Heart left ventricle (tissue), 16 donors: ENCODE data around the gene ZBED1. TPM values are rescaled to one million over a fixed set of nuclear protein-coding genes. Genes with fewer than 3 reads are reported as not detected.
"Not testable (repeated sequence)": the region's sequence is repeated elsewhere in the genome, so short reads cannot be mapped to it uniquely, and the experiment has no call there.

Experiments
- ATAC-seq, 4 donors: fragments of 200-7000 bp; cut with Tn5 transposase; one replicate each; pipeline ENCODE4 v1.9.1; 2020 to 2022; ENCODE audit warnings: moderate library complexity in 4 of 4, mild to moderate bottlenecking in 3 of 4, moderate number of reproducible peaks in 1 of 4
- DNase-seq, 5 donors: peaks; one replicate each; pipeline ENCODE4 v3.0.0-alpha.2; 2020
- H3K27ac ChIP-seq, 12 donors: fragments of 200-600 bp; sonication (generic) in 4 of 12; one replicate each; pipeline versions ENCODE4 v1.5.0 to v1.8.0; 2016 to 2022; ENCODE audit warnings: mild to moderate bottlenecking in 2 of 12
- H3K27me3 ChIP-seq, 9 donors: fragments of 200-600 bp; sonication (generic) in 2 of 9; one replicate each; pipeline versions ENCODE4 v1.5.1 to v1.8.0; 2016 to 2022; ENCODE audit warnings: mild to moderate bottlenecking in 3 of 9
- H3K36me3 ChIP-seq, 9 donors: fragments of 200-600 bp; sonication (generic) in 2 of 9; one replicate each; pipeline versions ENCODE4 v1.5.0 to v1.8.0; 2018 to 2022; ENCODE audit warnings: mild to moderate bottlenecking in 2 of 9
- H3K4me1 ChIP-seq, 12 donors: fragments of 200-600 bp; sonication (generic) in 4 of 12; one replicate each; pipeline versions ENCODE4 v1.5.0 to v1.8.0; 2016 to 2022; ENCODE audit warnings: mild to moderate bottlenecking in 3 of 12
- H3K4me3 ChIP-seq, 12 donors: fragments of 200-600 bp; sonication (generic) in 4 of 12; one replicate each; pipeline versions ENCODE4 v1.5.0 to v1.8.0; 2017 to 2022; ENCODE audit warnings: mild to moderate bottlenecking in 9 of 12, moderate library complexity in 4 of 12
- H3K9me3 ChIP-seq, 12 donors: fragments of 200-600 bp; sonication (generic) in 4 of 12; one replicate each; pipeline versions ENCODE4 v1.5.0 to v1.8.0; 2016 to 2022; ENCODE audit warnings: mild to moderate bottlenecking in 1 of 12
- POLR2A ChIP-seq, 2 donors: fragments of 450-650 bp; IDR thresholded peaks; one replicate each; pipeline ENCODE4 v1.6.1; 2017; ENCODE audit warnings: antibody characterized with exemption in 2 of 2, mild to moderate bottlenecking in 2 of 2, moderate library complexity in 2 of 2
- WGBS, 4 donors: extraction: QIAGEN DNeasy Blood & Tissue Kit in 2 of 4; methylation state at CpG; one replicate each; pipeline versions ENCODE4 v1.1.5 to v1.1.7; 2013 to 2018; 5-methylcytosine and 5-hydroxymethylcytosine counted together
- intact Hi-C, 10 donors: fragments of 100-400 bp; cut with DNase I; formaldehyde crosslinking; loops; one replicate each; pipeline versions ENCODE4 v1.11.1 to v1.14.2; 2022
- polyA plus RNA-seq, 2 donors: library from polyadenylated mRNA; stranded (reverse); fragments of 200-250 nt; gene quantifications; one replicate each; pipeline ENCODE4 v1.2.3, GENCODE V29; 2013
- total RNA-seq, 9 donors: library from RNA; depleted of rRNA in 2 of 9; stranded (reverse); fragments of >200 nt in 2 of 9; fragmentation: NEBNext Ultra II Directional in 3 of 9; extraction: Animal tissue kit (Norgen Biotek cat#: 25700) in 3 of 9; gene quantifications; one replicate each; pipeline versions ENCODE4 v1.1.0 to v1.2.4, GENCODE V29; 2016 to 2023
- TF ChIP-seq, protein P1 (sequence below), 12 donors: fragments of 200-600 bp; sonication (generic) in 4 of 12; IDR thresholded peaks; one replicate each; pipeline versions ENCODE4 v1.5.0 to v1.8.0; 2018 to 2022; ENCODE audit warnings: antibody characterized with exemption in 12 of 12, mild to moderate bottlenecking in 5 of 12
- donor health status: ischemic (EF 13 %, LVEDD 7.1; RV severe dilation, severe dysfunction).
- donor health status: healthy with polysubstance abuse.
- donor health status: DM: no; HTN: yes; CAD: no.
- donor health status: DM: no; HTN: no; CAD: no.
- donor health status: ischemic (EF 25% LVEDD 6.9; RV normal size, moderate dysfunction).
- donor health status: ischemic (EF 25% LVEDD 5.7; RV mildly dilated, moderate dysfunction).
- donor health status: healthy.
- donor health status: DM: yes; HTN: yes; CAD: no.
- donor health status: ischemic (EF 35%, LVEDD 5.7; RV mildly dilated, moderate dysfunction).
- donor health status: nonischemic (EF 11% LVEDD 7.7; RV severe dilation, severe dysfunction).
- donor health status: DM: yes; HTN: yes; CAD: no.
- donor health status: PGD.
- donor health status: ischemic (EF 29% LVEDD 5.4; RV normal size, mild dysfunction).
- donor health status: nonischemic (EF 23%, LVEDD 6.1; RV moderate dilation, normal function).

The ZBED1 gene
- total and polyA plus RNA-seq, 11 donors = 25.9 to 87.1 (median 59.5) TPM

DNA sequence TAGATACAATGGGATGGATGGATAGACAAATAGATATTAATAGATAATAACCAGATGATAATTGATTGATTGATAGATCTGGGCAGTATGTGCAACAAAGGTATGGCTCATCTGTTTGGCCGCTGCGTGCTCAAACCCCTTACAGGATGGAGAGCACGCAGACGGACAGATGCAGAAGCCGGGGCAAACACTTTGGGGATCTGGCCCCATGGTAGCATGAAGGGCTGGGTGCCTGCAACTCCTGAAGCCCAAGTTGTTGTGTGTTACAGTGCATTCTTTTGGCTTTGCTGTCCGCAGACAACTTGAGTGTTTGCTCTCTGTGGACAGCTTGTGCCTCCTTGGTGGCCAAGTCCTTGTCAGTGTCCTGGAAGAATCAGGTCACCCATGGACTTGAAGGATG is 10.6 kb upstream of the ZBED1 start:
- H3K9me3 ChIP-seq = no peaks in the 10 kb centered on the region
- DNase-seq = no peak
- TF ChIP-seq POLR2A (IDR thresholded peaks at IDR 0.05) = no peak
- TF ChIP-seq, protein P1, sequence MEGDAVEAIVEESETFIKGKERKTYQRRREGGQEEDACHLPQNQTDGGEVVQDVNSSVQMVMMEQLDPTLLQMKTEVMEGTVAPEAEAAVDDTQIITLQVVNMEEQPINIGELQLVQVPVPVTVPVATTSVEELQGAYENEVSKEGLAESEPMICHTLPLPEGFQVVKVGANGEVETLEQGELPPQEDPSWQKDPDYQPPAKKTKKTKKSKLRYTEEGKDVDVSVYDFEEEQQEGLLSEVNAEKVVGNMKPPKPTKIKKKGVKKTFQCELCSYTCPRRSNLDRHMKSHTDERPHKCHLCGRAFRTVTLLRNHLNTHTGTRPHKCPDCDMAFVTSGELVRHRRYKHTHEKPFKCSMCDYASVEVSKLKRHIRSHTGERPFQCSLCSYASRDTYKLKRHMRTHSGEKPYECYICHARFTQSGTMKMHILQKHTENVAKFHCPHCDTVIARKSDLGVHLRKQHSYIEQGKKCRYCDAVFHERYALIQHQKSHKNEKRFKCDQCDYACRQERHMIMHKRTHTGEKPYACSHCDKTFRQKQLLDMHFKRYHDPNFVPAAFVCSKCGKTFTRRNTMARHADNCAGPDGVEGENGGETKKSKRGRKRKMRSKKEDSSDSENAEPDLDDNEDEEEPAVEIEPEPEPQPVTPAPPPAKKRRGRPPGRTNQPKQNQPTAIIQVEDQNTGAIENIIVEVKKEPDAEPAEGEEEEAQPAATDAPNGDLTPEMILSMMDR (IDR thresholded peaks at IDR 0.05) = no peak
- 92 to 98% (median 94%) methylated on average over 6 of the region's 6 CpGs for WGBS, 4 donors
- H3K27ac ChIP-seq = no peak overlapping the region
- peaks cover 0 to 7% (median 0%) of the 10 kb centered on the region in 9 donors for H3K27me3 ChIP-seq
- no peaks in the 10 kb centered on the region for H3K36me3 ChIP-seq
- intact Hi-C loops = no loop called here
- H3K4me1 ChIP-seq = no peaks in the 10 kb centered on the region
- no peak for ATAC-seq
- H3K4me3 ChIP-seq = no peak overlapping the region

DNA sequence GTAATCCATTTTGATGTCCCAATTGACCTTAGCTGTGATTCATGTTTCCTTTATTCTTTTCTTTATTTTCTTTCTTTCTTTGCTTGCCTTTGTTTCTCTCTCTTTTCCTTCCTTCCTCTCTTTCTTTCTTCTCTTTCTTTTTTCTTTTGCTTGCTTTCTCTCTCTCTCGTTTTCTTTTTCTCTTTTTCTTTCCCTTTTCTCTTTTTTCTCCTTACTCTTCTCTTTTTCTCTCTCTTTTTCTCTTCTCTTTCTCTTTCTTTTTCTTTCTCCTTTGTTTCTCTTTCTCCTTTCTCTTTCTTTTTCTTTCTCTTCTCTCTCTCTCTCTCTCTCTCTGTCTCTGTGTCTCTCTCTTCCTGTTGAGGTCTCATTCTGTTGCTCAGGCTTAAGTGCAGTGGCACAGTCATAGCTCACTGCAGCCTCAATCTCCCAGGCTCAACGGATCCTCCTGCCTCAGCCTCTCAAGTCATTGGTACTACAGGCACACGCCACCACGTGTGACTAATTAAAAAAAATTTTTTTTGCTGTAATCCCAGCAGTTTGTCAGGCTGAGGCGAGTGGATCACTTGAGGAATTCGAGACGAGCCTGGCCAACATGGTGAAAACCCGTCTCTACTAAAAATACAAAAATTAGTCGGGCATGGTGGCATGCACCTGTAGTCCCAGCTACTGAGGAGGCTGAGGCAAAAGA is 8.0 kb upstream of the ZBED1 start:
- no peak for ATAC-seq
- intact Hi-C loops = no loop called here
- TF ChIP-seq, protein P1 (IDR thresholded peaks at IDR 0.05) = no peak
- no peak for TF ChIP-seq POLR2A (IDR thresholded peaks at IDR 0.05)
- Histone ChIP-seq H3K36me3 (no peaks in the 10 kb centered on the region), H3K27me3 (no peaks in the 10 kb centered on the region), H3K9me3 (no peaks in the 10 kb centered on the region), H3K27ac (no peak overlapping the region), H3K4me3 (no peak overlapping the region), H3K4me1 (no peaks in the 10 kb centered on the region)
- 83 to 87% (median 86%) methylated on average over 9 of the region's 9 CpGs for WGBS, 4 donors
- no peak for DNase-seq

DNA sequence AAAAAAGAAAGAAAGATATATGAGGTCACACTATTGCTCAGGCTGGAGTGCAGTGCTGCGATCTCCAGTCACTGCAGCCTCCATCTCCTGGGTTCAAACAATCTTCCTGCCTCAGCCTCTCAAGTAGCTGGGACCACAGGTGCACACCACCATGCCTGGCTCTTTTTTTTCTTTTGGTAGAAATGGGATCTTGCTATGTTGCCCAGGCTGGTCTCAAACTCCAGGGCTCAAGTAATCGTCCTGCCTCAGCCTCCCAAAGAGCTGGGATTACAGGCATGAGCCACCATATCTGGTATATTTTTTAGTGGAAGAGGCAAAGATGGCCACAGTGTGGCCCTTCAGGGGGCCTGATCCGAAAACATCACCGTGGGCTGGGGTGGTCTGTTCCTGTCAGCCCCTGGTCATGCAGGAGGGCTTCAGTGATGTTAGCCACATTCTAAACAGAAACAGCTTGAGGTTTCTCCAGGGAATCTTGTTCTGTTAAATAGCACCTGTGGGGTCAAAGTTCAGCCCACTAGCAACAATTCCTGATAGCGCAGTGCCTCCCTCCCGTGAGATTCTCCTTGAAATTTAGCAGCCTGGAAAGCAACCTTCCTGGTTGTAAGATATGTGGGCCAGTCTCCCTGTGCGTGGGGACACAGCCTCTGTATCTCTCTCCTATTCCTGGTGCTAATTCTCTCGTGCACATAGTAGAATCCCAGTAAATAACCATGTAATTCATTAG is 7.3 kb upstream of the ZBED1 start:
- no peak for ATAC-seq

GRCh38 chrX:2507196-2507595 is 6.4 kb upstream of the ZBED1 start:
- no peak overlapping the region for H3K27ac ChIP-seq
- intact Hi-C loops = no loop called here
- no peak overlapping the region for H3K4me3 ChIP-seq
- no peak for TF ChIP-seq POLR2A (IDR thresholded peaks at IDR 0.05)
- TF ChIP-seq, protein P1 (IDR thresholded peaks at IDR 0.05) = no peak
- DNase-seq (no peak), ATAC-seq (no peak)
- WGBS, 4 donors = 87 to 95% (median 92%) methylated on average over 3 of the region's 3 CpGs
- H3K4me1 ChIP-seq = peaks cover 0 to 4% (median 0%) of the 10 kb centered on the region in 12 donors
- H3K36me3 ChIP-seq = no peaks in the 10 kb centered on the region
- H3K27me3 ChIP-seq = no peaks in the 10 kb centered on the region
- no peaks in the 10 kb centered on the region for H3K9me3 ChIP-seq

More for the DNA sequence above, 7.3 kb upstream of the ZBED1 start:
- Histone ChIP-seq H3K4me3 (no peak overlapping the region), H3K9me3 (no peaks in the 10 kb centered on the region), H3K27me3 (no peaks in the 10 kb centered on the region), H3K36me3 (no peaks in the 10 kb centered on the region), H3K4me1 (no peaks in the 10 kb centered on the region), H3K27ac (no peak overlapping the region)
- TF ChIP-seq POLR2A (IDR thresholded peaks at IDR 0.05) = no peak
- TF ChIP-seq, protein P1 (IDR thresholded peaks at IDR 0.05) = no peak
- DNase-seq = no peak
- intact Hi-C loops = no loop called here
- 57 to 69% (median 63%) methylated on average over 8 of the region's 8 CpGs for WGBS, 4 donors

DNA sequence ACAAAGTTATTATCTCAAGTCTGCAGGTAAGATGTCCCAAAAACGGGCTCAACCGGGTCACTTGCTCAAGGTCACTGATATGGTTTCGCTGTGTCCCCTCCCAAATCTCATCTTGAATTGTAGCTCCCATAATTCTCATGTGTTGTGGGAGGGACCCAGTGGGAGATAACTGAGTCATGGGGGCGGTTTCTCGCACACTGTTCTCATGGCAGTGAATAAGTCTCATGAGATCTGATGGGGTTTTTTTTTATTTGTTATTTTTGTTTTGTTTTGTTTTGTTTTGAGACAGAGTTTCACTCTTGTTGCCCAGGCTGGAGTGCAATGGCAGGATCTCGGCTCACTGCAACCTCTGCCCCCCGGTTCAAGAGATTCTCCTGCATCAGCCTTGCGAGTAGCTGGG is 4.6 kb upstream of the ZBED1 start:
- whole genome bisulfite sequencing, 4 donors = 85 to 89% (median 87%) methylated on average over 8 of the region's 8 CpGs

More for the DNA sequence above, 4.6 kb upstream of the ZBED1 start:
- H3K27me3 ChIP-seq, H3K9me3 ChIP-seq, DNase-seq, intact Hi-C loops, H3K4me1 ChIP-seq, H3K4me3 ChIP-seq, H3K36me3 ChIP-seq, ATAC-seq, H3K27ac ChIP-seq: not testable (repeated sequence)
